H9 (cell line): ENCODE results near the gene CACNA1H. TPM values are rescaled to one million over a fixed set of nuclear protein-coding genes. Genes with fewer than 3 reads are reported as not detected.

Source experiments
- DNase-seq: peaks from one replicate; pipeline ENCODE4 v3.0.0-alpha.2; 2017
- H2AFZ ChIP-seq: one replicate; pipeline ENCODE4 v1.6.1; 2013; ENCODE audit warnings: mild to moderate bottlenecking, low read length, control low read depth, moderate library complexity
- H2AK5ac ChIP-seq: 2 replicates; pipeline ENCODE4 v1.6.1; 2013; ENCODE audit warnings: low read length, control low read depth, mixed read lengths; ENCODE audit not compliant: insufficient read length
- H2BK120ac ChIP-seq: one replicate; pipeline ENCODE4 v1.6.1; 2013; ENCODE audit warnings: low read depth, mild to moderate bottlenecking, low read length, control low read depth, inconsistent platforms; ENCODE audit not compliant: poor library complexity, severe bottlenecking
- H2BK12ac ChIP-seq: 2 replicates; pipeline ENCODE4 v1.6.1; 2013; ENCODE audit warnings: low read length, control low read depth, mixed read lengths, low read depth; ENCODE audit not compliant: insufficient read length
- H2BK15ac ChIP-seq: 2 replicates; pipeline ENCODE4 v1.6.1; 2013; ENCODE audit warnings: low read depth, low read length, control low read depth
- H2BK20ac ChIP-seq: one replicate; pipeline ENCODE4 v1.6.1; 2013; ENCODE audit warnings: low read depth, mild to moderate bottlenecking, low read length, control low read depth, inconsistent platforms; ENCODE audit not compliant: poor library complexity, severe bottlenecking
- H2BK5ac ChIP-seq: 2 replicates; pipeline ENCODE4 v1.6.1; 2013; ENCODE audit warnings: low read length, control low read depth, mixed read lengths; ENCODE audit not compliant: insufficient read length
- H3K14ac ChIP-seq: 2 replicates; pipeline ENCODE4 v1.6.1; 2013; ENCODE audit warnings: low read length, control low read depth; ENCODE audit not compliant: insufficient read depth
- H3K18ac ChIP-seq: 2 replicates; pipeline ENCODE4 v1.6.1; 2013; ENCODE audit warnings: low read depth, mild to moderate bottlenecking, mixed read lengths, low read length, control low read depth; ENCODE audit not compliant: insufficient read length
- H3K23ac ChIP-seq: 2 replicates; pipeline ENCODE4 v1.6.1; 2013; ENCODE audit warnings: low read length, control low read depth, mixed read lengths, low read depth; ENCODE audit not compliant: insufficient read length
- H3K23me2 ChIP-seq: 2 replicates; pipeline ENCODE4 v1.6.1; 2013; ENCODE audit warnings: low read depth, mild to moderate bottlenecking, mixed read lengths, low read length, control low read depth; ENCODE audit not compliant: insufficient read length, poor library complexity, severe bottlenecking
- H3K27ac ChIP-seq: 2 replicates; pipeline ENCODE4 v1.5.1; 2013; ENCODE audit warnings: low read length, control low read depth, mixed read lengths, low read depth; ENCODE audit not compliant: insufficient read length
- H3K27me3 ChIP-seq: 2 replicates; pipeline ENCODE4 v1.6.1; 2013; ENCODE audit warnings: low read length, control low read depth, inconsistent platforms; ENCODE audit not compliant: insufficient read depth
- H3K4ac ChIP-seq: 2 replicates; pipeline ENCODE4 v1.6.1; 2013; ENCODE audit warnings: low read depth, mild to moderate bottlenecking, control low read depth, inconsistent platforms, low read length, moderate library complexity
- H3K4me1 ChIP-seq: 2 replicates; pipeline ENCODE4 v1.6.1; 2013; ENCODE audit warnings: low read length, control low read depth, inconsistent platforms; ENCODE audit not compliant: insufficient read depth
- H3K4me2 ChIP-seq: 2 replicates; pipeline ENCODE4 v1.6.1; 2013; ENCODE audit warnings: low read length, control low read depth, mixed read lengths; ENCODE audit not compliant: insufficient read length, insufficient read depth
- H3K56ac ChIP-seq: 2 replicates; pipeline ENCODE4 v1.6.1; 2013; ENCODE audit warnings: low read depth, mild to moderate bottlenecking, mixed read lengths, low read length, control low read depth; ENCODE audit not compliant: insufficient read length
- H3K79me1 ChIP-seq: 2 replicates; pipeline ENCODE4 v1.6.1; 2013; ENCODE audit warnings: low read depth, mild to moderate bottlenecking, moderate library complexity, low read length, control low read depth, inconsistent platforms; ENCODE audit not compliant: insufficient read depth, poor library complexity, severe bottlenecking
- H3K79me2 ChIP-seq: 2 replicates; pipeline ENCODE4 v1.6.1; 2013; ENCODE audit warnings: low read length, control low read depth, inconsistent platforms; ENCODE audit not compliant: insufficient read depth
- H3K9ac ChIP-seq: 2 replicates; pipeline ENCODE4 v1.6.1; 2013; ENCODE audit warnings: low read length, control low read depth, mixed read lengths; ENCODE audit not compliant: insufficient read length; ENCODE audit errors: extremely low read depth
- H3K9me3 ChIP-seq: one replicate; pipeline ENCODE4 v1.6.1; 2013; ENCODE audit warnings: low read depth, low read length, inconsistent platforms; ENCODE audit not compliant: control insufficient read depth
- H3T11ph ChIP-seq: one replicate; pipeline ENCODE4 v1.6.1; 2013; ENCODE audit warnings: mild to moderate bottlenecking, low read length, control low read depth, inconsistent platforms
- H4K20me1 ChIP-seq: one replicate; pipeline ENCODE4 v1.6.1; 2013; ENCODE audit not compliant: control insufficient read depth, insufficient read length, insufficient read depth
- H4K5ac ChIP-seq: 2 replicates; pipeline ENCODE4 v1.6.1; 2013; ENCODE audit warnings: low read depth, mild to moderate bottlenecking, mixed read lengths, low read length, control low read depth; ENCODE audit not compliant: insufficient read length
- H4K8ac ChIP-seq: replicated peaks from 2 replicates; pipeline ENCODE4 v1.6.1; 2013; ENCODE audit warnings: low read length, control low read depth, mixed read lengths, low read depth; ENCODE audit not compliant: insufficient read length
- H4K91ac ChIP-seq: 2 replicates; pipeline ENCODE4 v1.6.1; 2013; ENCODE audit warnings: low read depth, mild to moderate bottlenecking, moderate library complexity, mixed read lengths, low read length, control low read depth; ENCODE audit not compliant: insufficient read length
- H3K27ac Mint-ChIP-seq, 3 experiments: 2 replicates in 2 of 3; 3 replicates in 1 of 3; pipeline ENCODE4 v1.8.0; 2020 to 2021; ENCODE audit warnings: mixed read lengths in 3 of 3, mild to moderate bottlenecking in 1 of 3, moderate library complexity in 1 of 3
- H3K27me3 Mint-ChIP-seq: 2 replicates; pipeline ENCODE4 v1.8.0; 2021; ENCODE audit warnings: low read depth, mild to moderate bottlenecking, moderate library complexity, mixed read lengths
- H3K36me3 Mint-ChIP-seq, 3 experiments: 2 replicates in 2 of 3; 3 replicates in 1 of 3; pipeline ENCODE4 v1.8.0; 2020 to 2021; ENCODE audit warnings: low read depth in 3 of 3, mixed read lengths in 3 of 3; ENCODE audit not compliant: insufficient read depth in 1 of 3
- H3K4me1 Mint-ChIP-seq, 2 experiments: 2 replicates each; pipeline ENCODE4 v1.8.0; 2020; ENCODE audit warnings: mixed read lengths in 2 of 2
- H3K4me3 Mint-ChIP-seq, 2 experiments: 2 replicates in 1 of 2; 3 replicates in 1 of 2; pipeline ENCODE4 v1.8.0; 2020 to 2021; ENCODE audit warnings: mild to moderate bottlenecking in 2 of 2, mixed read lengths in 2 of 2, moderate library complexity in 1 of 2
- H3K9me3 Mint-ChIP-seq, 2 experiments: 2 replicates in 1 of 2; 3 replicates in 1 of 2; pipeline ENCODE4 v1.8.0; 2020; ENCODE audit warnings: mild to moderate bottlenecking in 2 of 2, mixed read lengths in 2 of 2, moderate library complexity in 1 of 2
- WGBS: extraction: QIAGEN DNeasy Blood & Tissue Kit; methylation state at CpG from one replicate; pipeline ENCODE4 v1.1.7; 2013; ENCODE audit warnings: missing lambda C conversion rate, low lambda C conversion rate, mixed read lengths; ENCODE audit not compliant: insufficient read length; ENCODE audit errors: extremely low coverage; 5-methylcytosine and 5-hydroxymethylcytosine counted together
- total RNA-seq: library from RNA; stranded (reverse); gene quantifications from 2 replicates; pipeline ENCODE4 v1.2.1, GENCODE V29; 2021
- TF ChIP-seq, protein P1 (sequence below): fragments of 200-600 bp; sonication (generic); conservative IDR thresholded peaks from 3 replicates; pipeline ENCODE4 v1.8.0; 2021; ENCODE audit warnings: antibody characterized with exemption, mild to moderate bottlenecking

The CACNA1H gene
- total RNA-seq, 1 experiment from 2014 or later = 43.3 TPM

- Histone ChIP-seq H2AFZ (no peak overlapping the region), H2BK12ac (no peak overlapping the region), H2BK20ac (no peak overlapping the region), H3K79me1 (no peaks in the 10 kb centered on the region), H3K23me2 (peaks cover 2% of the 10 kb centered on the region), H3K4me2 (no peak overlapping the region), H4K8ac (no peak overlapping the region), H3K14ac (no peak overlapping the region), H3K18ac (no peak overlapping the region), H3K79me2 (no peaks in the 10 kb centered on the region), H3K23ac (no peak overlapping the region), H4K91ac (no peak overlapping the region), H3K4me1 (no peaks in the 10 kb centered on the region), H3T11ph (no peak overlapping the region), H3K4ac (no peak overlapping the region), H3K27me3 (no peaks in the 10 kb centered on the region), H2BK15ac (no peak overlapping the region), H2BK120ac (no peak overlapping the region), H4K20me1 (no peaks in the 10 kb centered on the region), H2AK5ac (no peak overlapping the region), H4K5ac (no peak overlapping the region), H3K56ac (no peak overlapping the region), H2BK5ac (no peak overlapping the region), H3K9ac (no peak overlapping the region), H3K27ac (no peak overlapping the region), H3K9me3 (no peaks in the 10 kb centered on the region)
- Mint-ChIP-seq H3K27me3 (no peaks in the 10 kb centered on the region), H3K4me3 (no peak overlapping the region), H3K9me3 (no peaks in the 10 kb centered on the region), H3K27ac (no peak overlapping the region), H3K36me3 (peaks cover 0 to 8% (median 7%) of the 10 kb centered on the region in 3 experiments; a peak in 3 of 7 replicates), H3K4me1 (peaks cover 0 to 13% of the 10 kb centered on the region in 2 experiments; a peak in 2 of 4 replicates)
- TF ChIP-seq, protein P1, sequence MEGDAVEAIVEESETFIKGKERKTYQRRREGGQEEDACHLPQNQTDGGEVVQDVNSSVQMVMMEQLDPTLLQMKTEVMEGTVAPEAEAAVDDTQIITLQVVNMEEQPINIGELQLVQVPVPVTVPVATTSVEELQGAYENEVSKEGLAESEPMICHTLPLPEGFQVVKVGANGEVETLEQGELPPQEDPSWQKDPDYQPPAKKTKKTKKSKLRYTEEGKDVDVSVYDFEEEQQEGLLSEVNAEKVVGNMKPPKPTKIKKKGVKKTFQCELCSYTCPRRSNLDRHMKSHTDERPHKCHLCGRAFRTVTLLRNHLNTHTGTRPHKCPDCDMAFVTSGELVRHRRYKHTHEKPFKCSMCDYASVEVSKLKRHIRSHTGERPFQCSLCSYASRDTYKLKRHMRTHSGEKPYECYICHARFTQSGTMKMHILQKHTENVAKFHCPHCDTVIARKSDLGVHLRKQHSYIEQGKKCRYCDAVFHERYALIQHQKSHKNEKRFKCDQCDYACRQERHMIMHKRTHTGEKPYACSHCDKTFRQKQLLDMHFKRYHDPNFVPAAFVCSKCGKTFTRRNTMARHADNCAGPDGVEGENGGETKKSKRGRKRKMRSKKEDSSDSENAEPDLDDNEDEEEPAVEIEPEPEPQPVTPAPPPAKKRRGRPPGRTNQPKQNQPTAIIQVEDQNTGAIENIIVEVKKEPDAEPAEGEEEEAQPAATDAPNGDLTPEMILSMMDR = no peak
- WGBS = no CpG with 5 or more reads among the region's 19 CpGs
- no peak for DNase-seq
These were observed 29.4 kb downstream of the CACNA1H start for GRCh38 chr16:1182316-1182671.
